ENCODE results near the gene TCIRG1.

- no peak for TF ChIP-seq CTCF (IDR thresholded peaks at IDR 0.05; ENCODE audit: insufficient read depth, low read length)
- peak; percentile 29; the same call in 1 of the 2 replicates for TF ChIP-seq POLR2AphosphoS5 (IDR thresholded peaks at IDR 0.05; ENCODE audit: low read depth)
- TF ChIP-seq GABPA (IDR thresholded peaks at IDR 0.05; ENCODE audit: low read depth): no peak
Measured at GRCh38 chr11:68051191-68052136, 12.6 kb downstream of the TCIRG1 start.

All from HL-60 (cell line).